Endodermal cell (in vitro differentiated cells): ENCODE measurements around the gene PRKCE. TPM values are rescaled to one million over a fixed set of nuclear protein-coding genes. Genes with fewer than 3 reads are reported as not detected.

ENCODE experiments used
- DNase-seq: peaks from one replicate; pipeline ENCODE4 v3.0.0-alpha.2; 2017
- H3K27ac ChIP-seq: 2 replicates; pipeline ENCODE4 v1.5.1; 2013; ENCODE audit warnings: mild to moderate bottlenecking, low read depth, low read length, moderate library complexity
- H3K27me3 ChIP-seq: 2 replicates; pipeline ENCODE4 v1.6.1; 2013; ENCODE audit warnings: mild to moderate bottlenecking, low read length, moderate library complexity; ENCODE audit not compliant: insufficient read depth, control insufficient read depth, poor library complexity, severe bottlenecking
- H3K36me3 ChIP-seq: 2 replicates; pipeline ENCODE4 v1.7.0; 2013; ENCODE audit warnings: mild to moderate bottlenecking, low read length, moderate library complexity; ENCODE audit not compliant: control insufficient read depth, insufficient read depth
- H3K4me1 ChIP-seq: one replicate; pipeline ENCODE4 v1.7.0; 2013; ENCODE audit warnings: low read length; ENCODE audit not compliant: control insufficient read depth, insufficient read depth
- H3K4me3 ChIP-seq: 2 replicates; pipeline ENCODE4 v1.5.1; 2013; ENCODE audit warnings: mild to moderate bottlenecking, low read length, moderate library complexity
- H3K9ac ChIP-seq: 2 replicates; pipeline ENCODE4 v1.6.1; 2013; ENCODE audit warnings: mild to moderate bottlenecking, low read length, moderate library complexity; ENCODE audit not compliant: poor library complexity, severe bottlenecking; ENCODE audit errors: extremely low read depth
- H3K9me3 ChIP-seq: 2 replicates; pipeline ENCODE4 v1.6.1; 2013; ENCODE audit warnings: mild to moderate bottlenecking, low read length, moderate library complexity; ENCODE audit not compliant: control insufficient read depth
- H3K27ac Mint-ChIP-seq: 2 replicates; pipeline ENCODE4 v1.8.0; 2020; ENCODE audit warnings: mixed read lengths
- H3K27me3 Mint-ChIP-seq: 2 replicates; pipeline ENCODE4 v1.8.0; 2021; ENCODE audit warnings: mild to moderate bottlenecking, mixed read lengths; ENCODE audit not compliant: insufficient read depth
- H3K36me3 Mint-ChIP-seq: 2 replicates; pipeline ENCODE4 v1.8.0; 2020; ENCODE audit warnings: low read depth, mixed read lengths
- H3K4me1 Mint-ChIP-seq: 2 replicates; pipeline ENCODE4 v1.8.0; 2020; ENCODE audit warnings: mixed read lengths
- H3K4me3 Mint-ChIP-seq: 2 replicates; pipeline ENCODE4 v1.8.0; 2020; ENCODE audit warnings: mild to moderate bottlenecking, moderate library complexity, mixed read lengths
- H3K9me3 Mint-ChIP-seq: 2 replicates; pipeline ENCODE4 v1.8.0; 2020; ENCODE audit warnings: mild to moderate bottlenecking, mixed read lengths
- CTCF ChIP-seq: fragments of 200-600 bp; sonication (generic); conservative IDR thresholded peaks from 2 replicates; pipeline ENCODE4 v1.5.0; 2021; ENCODE audit warnings: antibody characterized with exemption, mild to moderate bottlenecking
- WGBS, 2 experiments: methylation state at CpG; one replicate each; pipeline versions ENCODE4 v1.1.5 to v1.1.7; 2013; ENCODE audit warnings: missing lambda C conversion rate in 2 of 2, mixed read lengths in 1 of 2; ENCODE audit not compliant: insufficient coverage in 1 of 2, insufficient read length in 1 of 2; 5-methylcytosine and 5-hydroxymethylcytosine counted together
- total RNA-seq, 2 donors: library from RNA; stranded (reverse); fragmentation: NEBNext Ultra II Directional in 1 of 2; extraction: Animal tissue kit (Norgen Biotek cat#: 25700) in 1 of 2; gene quantifications; 2 replicates in 1 of 2; 3 replicates in 1 of 2; pipeline ENCODE4 v1.2.1, GENCODE V29; 2021

The PRKCE gene
- total RNA-seq, 2 donors from 2014 or later: 1.4 to 1.7 TPM

- TF ChIP-seq CTCF: no peak
- Histone ChIP-seq H3K27ac (no peak overlapping the region), H3K27me3 (peaks cover 24% of the 10 kb centered on the region), H3K4me1 (peaks cover under 1% of the 10 kb centered on the region), H3K36me3 (no peaks in the 10 kb centered on the region), H3K9me3 (peaks cover 17% of the 10 kb centered on the region), H3K4me3 (no peak overlapping the region), H3K9ac (no peak overlapping the region)
- no peak for DNase-seq
- no peak overlapping the region for H3K27ac Mint-ChIP-seq
- 86 to 100% methylated on average over 2 to 3 of the region's 3 CpGs for WGBS, 2 experiments
- peaks cover 28% of the 10 kb centered on the region for H3K9me3 Mint-ChIP-seq
- H3K4me3 Mint-ChIP-seq: no peak overlapping the region
- peaks cover 9% of the 10 kb centered on the region for H3K4me1 Mint-ChIP-seq
- peaks cover 15% of the 10 kb centered on the region for H3K27me3 Mint-ChIP-seq
- no peaks in the 10 kb centered on the region for H3K36me3 Mint-ChIP-seq
These were observed 222.9 kb downstream of the PRKCE start for GRCh38 chr2:45874344-45874743.

- H3K9ac ChIP-seq: no peak overlapping the region
- H3K36me3 ChIP-seq: no peaks in the 10 kb centered on the region
- H3K4me3 ChIP-seq: no peak overlapping the region
- DNase-seq: no peak
- no peak overlapping the region for H3K4me3 Mint-ChIP-seq
- no peaks in the 10 kb centered on the region for H3K36me3 Mint-ChIP-seq
- peaks cover 9% of the 10 kb centered on the region for H3K27me3 Mint-ChIP-seq
- no peak overlapping the region for H3K27ac ChIP-seq
- peaks cover 2% of the 10 kb centered on the region for H3K4me1 Mint-ChIP-seq
- peaks cover 31% of the 10 kb centered on the region for H3K9me3 Mint-ChIP-seq
- TF ChIP-seq CTCF: no peak
- H3K4me1 ChIP-seq: no peaks in the 10 kb centered on the region
- H3K27ac Mint-ChIP-seq: no peak overlapping the region
- H3K27me3 ChIP-seq: peaks cover 10% of the 10 kb centered on the region
- WGBS, 2 experiments: 88 to 92% methylated on average over 2 of the region's 2 CpGs
- H3K9me3 ChIP-seq: peaks cover 17% of the 10 kb centered on the region
These were observed 225.1 kb downstream of the PRKCE start for GRCh38 chr2:45876611-45877010.

GRCh38 chr2:45879406-45879805 is 227.9 kb downstream of the PRKCE start:
- Mint-ChIP-seq H3K27ac (no peak overlapping the region), H3K9me3 (peaks cover 31% of the 10 kb centered on the region), H3K27me3 (peaks cover 15% of the 10 kb centered on the region), H3K36me3 (no peaks in the 10 kb centered on the region), H3K4me1 (no peaks in the 10 kb centered on the region), H3K4me3 (no peak overlapping the region)
- no peak overlapping the region for H3K9ac ChIP-seq
- H3K9me3 ChIP-seq: peaks cover 17% of the 10 kb centered on the region
- no peak overlapping the region for H3K27ac ChIP-seq
- TF ChIP-seq CTCF: peak; percentile 25
- H3K27me3 ChIP-seq: no peaks in the 10 kb centered on the region
- no peak overlapping the region for H3K4me3 ChIP-seq
- 84 to 88% methylated on average over 4 to 5 of the region's 6 CpGs for WGBS, 2 experiments
- H3K36me3 ChIP-seq: no peaks in the 10 kb centered on the region
- DNase-seq: no peak
- no peaks in the 10 kb centered on the region for H3K4me1 ChIP-seq
